A549 (cell line): ENCODE data around the gene ROBO1. TPM values are rescaled to one million over a fixed set of nuclear protein-coding genes. Genes with fewer than 3 reads are reported as not detected.
"Not testable (repeated sequence)": the region's sequence is repeated elsewhere in the genome, so short reads cannot be mapped to it uniquely, and the experiment has no call there.

Experiments used
- ATAC-seq, 2 experiments: fragments of 200-7000 bp in 1 of 2; fragments of >200 bp in 1 of 2; cut with Nextera tagmentation in 1 of 2; cut with Tn5 transposase in 1 of 2; 3 replicates each; pipeline versions ENCODE4 v1.8.0 to v1.9.1; 2018 to 2020; ENCODE audit warnings: mild to moderate bottlenecking in 1 of 2, moderate library complexity in 1 of 2
- CTCF ChIA-PET: fragments of 300-600 bp; sonication (Branson Sonifier 250); formaldehyde crosslinking; extraction: SDS; loops from one replicate; lab custom pipeline; 2021; ENCODE audit warnings: antibody characterized with exemption, inconsistent platforms; lab: Yijun Ruan, JAX
- POLR2A ChIA-PET: fragments of 350-600 bp; formaldehyde crosslinking; extraction: SDS; loops from one replicate; lab custom pipeline; 2021; ENCODE audit warnings: antibody characterized with exemption, inconsistent platforms; lab: Yijun Ruan, JAX
- DNase-seq, 2 experiments: peaks; one replicate each; pipeline versions ENCODE4 v3.0.0 to v3.0.0-alpha.2; 2011 to 2016; ENCODE audit warnings: low read depth in 1 of 2, low spot score in 1 of 2
- FAIRE-seq: peaks from 2 replicates; lab custom pipeline; 2011; peaks lifted over from hg19 to GRCh38; lab: Jason Lieb, UNC
- H3K27ac ChIP-seq, 2 experiments: fragments of >200 bp; sonication (Bioruptor Twin); formaldehyde crosslinking; 3 replicates each; pipeline ENCODE4 v1.5.1; 2016 to 2017
- H3K4me1 ChIP-seq: fragments of >200 bp; sonication (Bioruptor Twin); formaldehyde crosslinking; 3 replicates; pipeline ENCODE4 v1.6.1; 2016
- H3K4me2 ChIP-seq: fragments of >200 bp; sonication (Bioruptor Twin); formaldehyde crosslinking; 3 replicates; pipeline ENCODE4 v1.6.1; 2016
- H3K4me3 ChIP-seq: fragments of >200 bp; sonication (Bioruptor Twin); formaldehyde crosslinking; 3 replicates; pipeline ENCODE4 v1.5.1; 2016
- H3K9me3 ChIP-seq: fragments of >200 bp; sonication (Bioruptor Twin); formaldehyde crosslinking; 3 replicates; pipeline ENCODE4 v1.6.1; 2016
- CBX2 ChIP-seq: fragments of 200-600 bp; sonication (generic); IDR thresholded peaks from 2 replicates; pipeline ENCODE4 v1.6.1; 2016; ENCODE audit warnings: low read depth, mild to moderate bottlenecking, borderline replicate concordance
- CEBPB ChIP-seq, 2 experiments: fragments of >200 bp in 1 of 2; sonication (Bioruptor Twin) in 1 of 2; formaldehyde crosslinking in 1 of 2; IDR thresholded peaks; 2 replicates each; pipeline ENCODE4 v1.6.1; 2012 to 2016
- CHD2 ChIP-seq: fragments of 150-350 bp; IDR thresholded peaks from 2 replicates; pipeline ENCODE4 v1.6.1; 2014; ENCODE audit warnings: low read length; ENCODE audit not compliant: partially characterized antibody
- CHD4 ChIP-seq: fragments of 200-600 bp; sonication (generic); IDR thresholded peaks from 2 replicates; pipeline ENCODE4 v1.6.1; 2016; ENCODE audit warnings: antibody characterized with exemption, mild to moderate bottlenecking, borderline replicate concordance
- GATA3 ChIP-seq: IDR thresholded peaks from 2 replicates; pipeline ENCODE4 v1.6.1; 2012; ENCODE audit warnings: borderline replicate concordance
- HMGXB4 ChIP-seq: fragments of 250-450 bp; sonication (Bioruptor Pico); IDR thresholded peaks from 2 replicates; pipeline ENCODE4 v1.5.0; 2021; ENCODE audit warnings: mild to moderate bottlenecking, moderate library complexity, borderline replicate concordance
- HOXA7 ChIP-seq: fragments of 250-450 bp; sonication (Bioruptor Pico); IDR thresholded peaks from 2 replicates; pipeline ENCODE4 v1.5.0; 2020; ENCODE audit warnings: mild to moderate bottlenecking, moderate library complexity
- JUN ChIP-seq, 2 experiments: fragments of >200 bp; sonication (Bioruptor Twin); formaldehyde crosslinking; IDR thresholded peaks; 2 replicates in 1 of 2; 3 replicates in 1 of 2; pipeline ENCODE4 v1.6.1; 2016 to 2017
- MAFK ChIP-seq: fragments of 450-650 bp; IDR thresholded peaks from 2 replicates; pipeline ENCODE4 v1.6.1; 2014; ENCODE audit not compliant: partially characterized antibody
- MAZ ChIP-seq: fragments of 150-350 bp; IDR thresholded peaks from 2 replicates; pipeline ENCODE4 v1.6.1; 2014; ENCODE audit warnings: antibody characterized with exemption, low read depth, low read length, borderline replicate concordance
- MYC ChIP-seq: IDR thresholded peaks from 2 replicates; pipeline ENCODE4 v1.6.1; 2012; ENCODE audit warnings: mild to moderate bottlenecking, inconsistent platforms, low read length, improper control_type of control experiment, borderline replicate concordance
- POLR2AphosphoS2 ChIP-seq: conservative IDR thresholded peaks from 2 replicates; pipeline ENCODE4 v1.6.1; 2012; ENCODE audit warnings: low read length, improper control_type of control experiment, inconsistent platforms
- RCOR1 ChIP-seq: fragments of 150-350 bp; IDR thresholded peaks from 2 replicates; pipeline ENCODE4 v1.6.1; 2014; ENCODE audit warnings: antibody characterized with exemption, low read length, low read depth
- REST ChIP-seq: fragments of 200-600 bp; sonication (generic); IDR thresholded peaks from 2 replicates; pipeline ENCODE4 v1.6.1; 2016; ENCODE audit warnings: antibody characterized with exemption, mild to moderate bottlenecking, moderate library complexity
- RFX5 ChIP-seq: fragments of 450-650 bp; IDR thresholded peaks from 2 replicates; pipeline ENCODE4 v1.7.1; 2014; ENCODE audit warnings: antibody characterized with exemption, mild to moderate bottlenecking, moderate library complexity
- WGBS: methylation state at CpG from one replicate; pipeline ENCODE4 v1.1.6; 2017; ENCODE audit errors: missing lambda C conversion rate; 5-methylcytosine and 5-hydroxymethylcytosine counted together
- polyA plus RNA-seq, 4 experiments: library from polyadenylated mRNA; depleted of rRNA in 3 of 4; stranded (reverse); fragments of >200 nt; fragmentation: RNase III in 1 of 4; extraction: RNeasy Plus Mini Kit Qiagen cat#74134 plus additional on column Dnase treatment in 1 of 4; gene quantifications; 2 replicates in 3 of 4; 3 replicates in 1 of 4; pipeline ENCODE4 v1.2.3, GENCODE V29; 2011 to 2017
- TF ChIP-seq, protein P1 (sequence below): fragments of 150-350 bp; IDR thresholded peaks from 2 replicates; pipeline ENCODE4 v1.6.1; 2014; ENCODE audit warnings: low read depth, mild to moderate bottlenecking, low read length

Gene ROBO1
- polyA plus RNA-seq, 2 of the 4 experiments (the other 2 are of a cell fraction): 25.3 to 35.6 TPM

GRCh38 chr3:78724859-78725258 is 1042.9 kb downstream of the ROBO1 start:
- ATAC-seq: no peak
- peaks cover 18% of the 10 kb centered on the region; the same call in 2 of the 3 replicates for H3K4me1 ChIP-seq
- no peak overlapping the region for H3K4me3 ChIP-seq
- no peak for FAIRE-seq
- POLR2A ChIA-PET: no interaction called here
- no peak overlapping the region for H3K4me2 ChIP-seq
- no peak overlapping the region for H3K27ac ChIP-seq
- DNase-seq: no peak
- 54% methylated on average over 4 of the region's 4 CpGs for WGBS
- no peaks in the 10 kb centered on the region for H3K9me3 ChIP-seq
- TF ChIP-seq, protein P1, sequence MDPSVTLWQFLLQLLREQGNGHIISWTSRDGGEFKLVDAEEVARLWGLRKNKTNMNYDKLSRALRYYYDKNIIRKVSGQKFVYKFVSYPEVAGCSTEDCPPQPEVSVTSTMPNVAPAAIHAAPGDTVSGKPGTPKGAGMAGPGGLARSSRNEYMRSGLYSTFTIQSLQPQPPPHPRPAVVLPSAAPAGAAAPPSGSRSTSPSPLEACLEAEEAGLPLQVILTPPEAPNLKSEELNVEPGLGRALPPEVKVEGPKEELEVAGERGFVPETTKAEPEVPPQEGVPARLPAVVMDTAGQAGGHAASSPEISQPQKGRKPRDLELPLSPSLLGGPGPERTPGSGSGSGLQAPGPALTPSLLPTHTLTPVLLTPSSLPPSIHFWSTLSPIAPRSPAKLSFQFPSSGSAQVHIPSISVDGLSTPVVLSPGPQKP: no peak
- no peak for TF ChIP-seq GATA3
- TF ChIP-seq MYC: no peak
- TF ChIP-seq JUN (IDR thresholded peaks at IDR 0.05): no peak
- TF ChIP-seq MAFK: no peak
- TF ChIP-seq MAZ: no peak
- no peak for TF ChIP-seq HOXA7 (CRISPR knock-in tag)
- no peak for TF ChIP-seq CBX2
- TF ChIP-seq POLR2AphosphoS2: no peak
- TF ChIP-seq REST: no peak
- TF ChIP-seq RCOR1: no peak
- no peak for TF ChIP-seq CHD2
- no peak for TF ChIP-seq RFX5
- TF ChIP-seq HMGXB4 (CRISPR knock-in tag): no peak
- TF ChIP-seq CEBPB (IDR thresholded peaks at IDR 0.05): no peak
- no peak for TF ChIP-seq CHD4
- CTCF ChIA-PET: no interaction called here

- H3K9me3 ChIP-seq, CTCF ChIA-PET, POLR2A ChIA-PET, H3K4me2 ChIP-seq, DNase-seq, H3K4me3 ChIP-seq, FAIRE-seq, ATAC-seq, H3K27ac ChIP-seq: not testable (repeated sequence)
- 62% methylated on average over 5 of the region's 5 CpGs for WGBS
- H3K4me1 ChIP-seq: peaks cover 18% of the 10 kb centered on the region; the same call in 2 of the 3 replicates
These were observed 1043.4 kb downstream of the ROBO1 start for GRCh38 chr3:78724364-78724763.
